Measurements from ENCODE around the gene PRDM2.

Gene PRDM2

GRCh38 chr1:13814131-13814530, 114.1 kb downstream of the PRDM2 start:
- DNase-seq (ENCODE audit: low spot score): no peak

GRCh38 chr1:13816016-13816760, 116.2 kb downstream of the PRDM2 start:
- DNase-seq (ENCODE audit: low spot score): no peak

- DNase-seq (ENCODE audit: low spot score): no peak
Measured at GRCh38 chr1:13817906-13818305, 117.9 kb downstream of the PRDM2 start.

GRCh38 chr1:13818926-13819325, 118.9 kb downstream of the PRDM2 start:
- DNase-seq (ENCODE audit: low spot score): no peak

GRCh38 chr1:13819642-13820041, 119.7 kb downstream of the PRDM2 start:
- DNase-seq (ENCODE audit: low spot score): no peak

- DNase-seq (ENCODE audit: low spot score): no peak
Measured at GRCh38 chr1:13820055-13820454, 120.1 kb downstream of the PRDM2 start.

- no peak for DNase-seq (ENCODE audit: low spot score)
Measured at GRCh38 chr1:13820456-13820855, 120.5 kb downstream of the PRDM2 start.

- no peak for DNase-seq (ENCODE audit: low spot score)
Measured at GRCh38 chr1:13823126-13823880, 123.3 kb downstream of the PRDM2 start.

GRCh38 chr1:13823936-13824335, 123.9 kb downstream of the PRDM2 start:
- DNase-seq (ENCODE audit: low spot score): no peak

GRCh38 chr1:13824626-13825025, 124.6 kb downstream of the PRDM2 start:
- DNase-seq (ENCODE audit: low spot score): no peak

- DNase-seq (ENCODE audit: low spot score): no peak
Measured at GRCh38 chr1:13825033-13825432, 125.0 kb downstream of the PRDM2 start.

- no peak for DNase-seq (ENCODE audit: low spot score)
Measured at GRCh38 chr1:13826009-13826408, 126.0 kb downstream of the PRDM2 start.

GRCh38 chr1:13826591-13826990, 126.6 kb downstream of the PRDM2 start:
- DNase-seq (ENCODE audit: low spot score): no peak

- peak; percentile 75 for DNase-seq (ENCODE audit: low spot score)
Measured at GRCh38 chr1:13828454-13829151, 128.6 kb downstream of the PRDM2 start.

- no peak for DNase-seq (ENCODE audit: low spot score)
Measured at GRCh38 chr1:13829152-13829769, 129.3 kb downstream of the PRDM2 start.

GRCh38 chr1:13830170-13830569, 130.2 kb downstream of the PRDM2 start:
- no peak for DNase-seq (ENCODE audit: low spot score)

- no peak for DNase-seq (ENCODE audit: low spot score)
Measured at GRCh38 chr1:13830616-13831280, 130.8 kb downstream of the PRDM2 start.

GRCh38 chr1:13832100-13832499, 132.1 kb downstream of the PRDM2 start:
- DNase-seq (ENCODE audit: low spot score): no peak

GRCh38 chr1:13832536-13832935, 132.5 kb downstream of the PRDM2 start:
- no peak for DNase-seq (ENCODE audit: low spot score)

GRCh38 chr1:13836136-13836535, 136.1 kb downstream of the PRDM2 start:
- DNase-seq (ENCODE audit: low spot score): no peak

- DNase-seq (ENCODE audit: low spot score): no peak
Measured at GRCh38 chr1:13836631-13837030, 136.6 kb downstream of the PRDM2 start.

- DNase-seq (ENCODE audit: low spot score): no peak
Measured at GRCh38 chr1:13838236-13838635, 138.2 kb downstream of the PRDM2 start.
